ENCODE data around the gene PLET1. TPM values are rescaled to one million over a fixed set of nuclear protein-coding genes. Genes with fewer than 3 reads are reported as not detected.

Gene PLET1, protein sequence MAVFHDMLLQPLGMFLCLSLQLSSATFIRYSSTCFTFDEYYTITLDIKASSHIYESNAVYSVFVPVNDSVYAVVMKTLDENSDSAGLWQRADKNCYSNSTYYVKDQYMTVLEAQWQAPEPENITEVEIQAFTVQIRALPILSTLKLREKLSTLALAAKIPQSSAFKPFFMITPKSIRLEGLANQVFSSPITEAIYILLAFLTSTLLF
- total RNA-seq, result not detected

DNA sequence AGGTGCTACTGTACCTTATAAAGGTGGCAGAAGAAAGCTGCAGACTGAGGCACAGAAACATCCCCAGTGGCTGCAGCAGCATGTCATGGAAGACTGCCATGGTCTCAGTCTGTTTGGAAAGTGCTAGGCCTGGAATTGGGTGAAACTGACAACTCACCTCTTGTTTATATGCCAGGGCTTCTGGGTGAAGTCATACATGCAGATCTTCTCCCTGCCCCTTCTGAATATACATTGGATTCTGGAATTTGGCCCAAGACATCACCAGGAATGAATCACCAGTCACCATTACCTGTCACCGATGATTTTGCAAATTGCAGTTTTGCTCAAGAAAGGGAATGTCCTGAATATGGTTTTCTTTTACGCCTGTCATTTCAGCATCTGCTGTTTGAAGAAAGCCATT is at the start of gene PLET1:
Gene PLET1, minus strand, starts transcription at position 371 of the 400 bp plus-strand sequence. Its CDS starts 271 bp downstream, at position 100.
- ATAC-seq, result peak; percentile 68

DNA sequence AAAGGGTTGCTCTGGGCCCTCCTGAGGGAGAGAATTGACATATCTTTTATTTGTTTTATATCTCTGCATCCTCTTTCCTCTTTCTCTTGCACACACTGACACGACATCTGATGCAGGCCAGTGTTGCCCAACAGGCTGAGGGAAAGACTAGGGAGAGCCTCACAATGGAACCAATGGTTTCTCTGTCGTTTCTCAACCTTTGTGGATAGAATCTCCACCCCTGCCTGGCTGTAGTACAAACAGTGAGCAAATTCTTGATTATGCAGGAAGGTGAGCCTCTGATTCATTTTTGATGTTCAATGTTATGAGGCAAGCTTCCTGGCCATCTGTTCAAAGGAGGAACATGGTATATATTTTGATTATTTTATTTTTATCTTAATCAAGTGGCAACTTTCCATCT is 49.8 kb upstream of the PLET1 start:
- peak; percentile 96 for ATAC-seq

DNA sequence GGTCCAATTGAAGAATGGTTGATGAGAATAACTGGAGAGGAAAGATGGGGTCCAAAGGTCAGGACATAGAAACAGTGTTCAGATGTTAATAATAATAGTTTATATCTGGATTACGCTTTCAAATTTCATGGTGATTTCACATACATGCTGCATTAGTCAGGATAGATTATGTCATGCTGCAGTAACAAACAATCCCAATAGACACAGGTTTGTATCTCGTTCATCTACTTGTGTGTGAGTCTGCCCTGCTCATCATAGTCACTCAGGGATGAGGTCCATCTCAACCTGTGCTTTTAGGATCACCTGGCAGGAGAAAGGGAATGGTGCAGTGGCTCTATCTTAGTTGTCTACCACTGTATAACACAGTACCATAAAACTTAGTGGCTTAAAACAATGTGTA is 48.0 kb upstream of the PLET1 start:
- ATAC-seq, result no peak

DNA sequence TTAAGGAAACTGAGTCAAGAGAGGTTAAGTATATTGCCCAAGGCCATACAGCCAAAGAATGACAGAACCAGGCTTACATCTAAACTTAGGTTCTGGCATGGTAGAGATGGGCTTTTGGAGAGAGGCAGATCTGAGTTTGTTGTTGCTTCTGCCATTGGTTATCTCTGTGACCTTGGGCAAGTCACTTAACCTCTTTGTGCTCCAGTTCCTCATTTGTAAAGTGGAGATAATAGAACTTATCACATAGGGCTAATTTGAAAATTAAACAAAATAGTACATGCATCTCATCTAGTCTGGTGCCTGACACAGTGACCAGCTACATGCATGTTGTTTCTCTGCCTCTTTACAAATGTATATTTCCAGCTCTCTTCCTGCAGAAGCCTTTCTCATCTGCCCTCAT is 47.0 kb upstream of the PLET1 start:
- no peak for ATAC-seq

DNA sequence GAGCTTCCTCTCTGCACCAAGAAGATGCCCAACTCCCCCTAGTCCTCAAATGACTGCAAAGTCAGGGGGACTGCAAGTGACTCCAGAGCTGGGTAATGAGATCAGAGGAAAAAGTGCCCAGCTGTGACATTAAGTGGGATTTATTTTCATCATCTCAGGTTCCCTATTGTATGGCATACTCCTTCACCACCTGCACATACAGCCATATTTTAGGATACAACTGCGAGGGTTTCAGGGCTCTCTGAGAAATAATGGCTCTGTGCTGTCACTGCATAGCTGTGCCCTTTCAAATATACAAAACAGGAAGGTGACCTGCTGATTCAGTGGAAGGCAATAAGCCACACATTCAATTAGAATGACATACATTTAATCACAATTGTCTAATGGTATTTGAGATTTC is 45.6 kb upstream of the PLET1 start:
- no peak for ATAC-seq

DNA sequence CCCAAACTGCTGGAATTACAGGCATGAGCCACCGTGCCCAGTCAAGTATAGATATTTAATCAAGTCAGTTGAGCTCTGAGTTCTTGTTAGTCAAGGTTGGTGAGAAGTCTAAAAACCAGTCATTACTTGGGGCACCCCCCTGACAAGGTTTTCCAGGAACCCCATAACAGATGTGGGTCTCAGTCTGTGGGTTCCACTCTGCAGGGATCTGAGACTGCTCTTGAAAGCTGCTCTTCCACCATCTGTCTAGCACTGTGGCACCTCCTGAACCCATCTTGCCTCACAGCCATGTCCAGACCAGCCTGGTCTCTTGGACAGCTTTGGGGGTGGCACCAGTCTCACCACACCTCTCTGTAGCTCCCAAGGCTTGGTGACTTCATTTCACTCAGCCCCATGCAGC is 44.3 kb upstream of the PLET1 start:
- ATAC-seq, result no peak

DNA sequence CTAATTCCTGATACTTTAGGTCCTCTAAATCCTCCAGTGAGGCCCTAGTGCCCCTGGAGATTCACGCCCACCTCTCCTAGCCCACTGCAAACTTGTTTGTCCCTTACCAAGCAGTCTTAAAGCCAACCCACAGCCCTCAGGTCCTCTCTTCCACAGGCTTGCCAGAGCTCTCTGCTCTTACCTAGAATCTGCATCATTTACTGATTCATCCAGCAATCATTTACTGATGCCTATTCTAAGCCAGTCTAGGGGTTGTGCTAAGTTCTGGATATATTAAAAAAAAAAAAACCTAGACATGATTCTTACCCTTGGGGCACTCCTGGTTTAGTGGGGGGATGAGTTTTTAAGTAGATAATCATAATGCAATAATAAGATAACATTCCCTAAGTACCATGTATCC is 43.0 kb upstream of the PLET1 start:
- ATAC-seq, result no peak

DNA sequence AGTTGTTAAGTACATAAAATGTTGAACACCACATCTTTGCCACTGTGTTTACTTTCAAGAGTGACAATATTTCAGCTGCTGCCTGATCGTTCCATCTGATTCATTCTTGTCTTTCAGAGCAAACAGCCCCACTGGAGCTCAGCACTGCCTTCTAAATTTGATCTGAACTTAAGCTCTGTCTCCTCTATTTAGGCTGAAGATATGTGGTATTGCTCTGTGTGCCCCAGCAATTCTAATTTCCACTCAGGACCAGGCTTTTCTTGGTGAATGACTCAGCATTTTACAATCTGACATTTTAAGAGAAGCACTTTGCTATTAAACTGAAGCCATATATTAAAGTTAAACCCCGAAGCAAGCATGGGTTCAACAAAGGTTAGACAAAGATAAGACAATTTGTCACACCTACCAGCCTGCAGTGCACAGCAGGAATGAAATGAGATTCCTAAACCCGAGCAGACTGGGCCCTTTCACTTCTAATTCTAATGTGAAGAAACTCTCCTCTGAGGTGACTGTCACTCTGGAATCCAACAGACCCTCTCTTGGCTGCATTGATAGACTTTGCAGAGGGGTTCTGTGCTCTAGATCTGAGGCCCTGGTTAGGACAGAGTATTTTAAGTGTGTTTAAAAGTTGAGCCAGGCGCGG is 41.7 kb upstream of the PLET1 start:
- no peak for ATAC-seq

DNA sequence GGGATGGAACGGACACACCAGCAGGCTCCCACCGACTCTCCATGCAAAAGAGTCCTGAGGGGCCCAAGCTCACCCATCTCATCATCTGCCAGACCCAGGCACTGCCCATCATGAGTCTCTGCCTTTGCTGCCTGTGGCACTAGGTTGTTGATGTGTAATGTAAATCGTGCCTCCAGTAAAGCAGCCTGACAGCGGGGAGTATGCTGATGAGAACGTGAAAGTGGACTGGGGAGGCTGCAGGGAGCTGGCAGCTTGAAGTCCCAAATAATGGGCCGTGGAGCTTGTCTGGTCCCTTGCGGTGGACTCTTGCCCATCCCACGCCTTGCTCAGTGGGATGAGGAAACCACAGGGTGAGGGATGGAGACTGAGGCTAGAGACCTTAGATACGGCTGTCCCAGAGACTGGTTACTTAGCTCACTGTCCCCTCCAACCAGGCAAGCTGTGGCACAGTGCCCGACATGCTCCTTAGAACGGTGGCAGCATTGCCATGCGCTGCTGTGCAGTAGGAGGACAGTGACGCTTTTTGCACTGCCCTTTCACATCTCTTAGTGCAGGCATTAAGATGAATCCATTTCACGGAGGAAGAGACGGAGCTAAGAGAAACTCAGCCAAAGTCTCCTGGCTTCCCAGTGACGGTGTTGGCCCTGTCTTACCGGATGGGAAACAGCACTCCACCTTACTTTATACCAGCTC is 39.6 kb upstream of the PLET1 start:
- ATAC-seq, result no peak

DNA sequence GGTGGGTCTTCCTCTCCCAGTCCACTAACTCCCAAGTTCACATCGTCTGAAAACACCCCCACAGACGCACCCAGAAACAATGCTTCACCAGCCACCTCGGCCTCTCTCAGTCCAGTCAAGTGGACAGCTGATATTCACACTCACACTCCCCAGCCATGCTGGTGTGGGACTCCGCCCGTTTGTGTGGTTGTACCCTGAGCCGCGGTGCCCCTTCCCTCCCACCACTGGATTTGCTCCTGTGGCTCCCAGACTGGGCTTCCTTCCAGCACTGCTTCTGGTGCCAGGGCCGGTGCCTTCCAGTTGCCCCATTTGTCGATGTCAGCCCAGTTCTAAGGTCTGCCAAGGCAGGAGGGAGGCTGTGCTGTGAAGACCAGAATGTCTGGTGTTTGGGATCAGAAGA is 37.9 kb upstream of the PLET1 start:
- ATAC-seq, result no peak

DNA sequence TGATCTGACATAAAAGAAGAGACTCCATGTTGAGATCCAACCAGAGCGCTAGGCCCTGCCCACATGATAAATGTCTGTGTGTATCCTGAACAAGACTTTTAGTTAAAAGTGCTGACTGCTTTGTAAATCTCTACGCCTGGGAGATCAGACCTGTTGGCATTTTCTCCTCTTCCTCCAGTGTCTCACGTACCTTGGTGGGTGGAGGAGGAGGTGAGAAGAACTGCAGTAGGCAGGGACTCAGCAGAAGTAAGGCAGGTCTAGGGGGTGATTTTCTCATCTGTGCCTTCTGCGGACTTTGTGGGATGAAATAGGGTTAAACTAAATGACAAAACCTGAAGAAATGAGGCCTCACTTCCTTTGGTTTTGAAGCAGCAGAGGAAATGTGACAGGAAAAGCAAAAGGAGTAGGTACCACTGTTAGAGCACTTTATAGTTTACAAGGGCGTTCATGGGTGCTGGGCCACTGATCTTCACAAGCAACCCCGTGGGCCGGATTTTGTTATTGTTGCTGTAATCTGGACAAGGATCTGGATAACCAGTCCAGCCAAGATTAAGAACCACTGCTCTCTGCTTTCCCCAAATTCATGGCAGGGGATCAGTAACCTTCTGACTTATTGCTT is 36.7 kb upstream of the PLET1 start:
- ATAC-seq, result no peak

DNA sequence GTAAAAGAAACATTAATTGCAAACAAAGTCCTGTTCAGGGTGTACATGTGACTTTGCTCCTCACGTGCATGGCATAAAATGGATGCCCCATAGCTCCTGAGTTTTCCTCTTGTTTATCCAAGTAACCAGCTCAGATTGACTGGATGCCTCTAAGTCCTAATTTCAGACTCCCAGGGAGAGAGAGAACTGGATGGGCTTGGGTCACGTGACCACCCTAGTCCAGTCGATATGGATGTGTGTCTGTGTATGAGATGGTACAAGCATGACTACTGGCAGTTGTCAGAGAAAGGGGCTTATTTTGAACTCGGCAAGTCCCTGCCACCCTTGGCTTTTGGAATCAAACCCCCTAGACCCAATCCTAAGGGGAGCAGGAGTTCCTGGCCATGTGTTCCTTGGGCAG is 35.4 kb upstream of the PLET1 start:
- ATAC-seq, result no peak

DNA sequence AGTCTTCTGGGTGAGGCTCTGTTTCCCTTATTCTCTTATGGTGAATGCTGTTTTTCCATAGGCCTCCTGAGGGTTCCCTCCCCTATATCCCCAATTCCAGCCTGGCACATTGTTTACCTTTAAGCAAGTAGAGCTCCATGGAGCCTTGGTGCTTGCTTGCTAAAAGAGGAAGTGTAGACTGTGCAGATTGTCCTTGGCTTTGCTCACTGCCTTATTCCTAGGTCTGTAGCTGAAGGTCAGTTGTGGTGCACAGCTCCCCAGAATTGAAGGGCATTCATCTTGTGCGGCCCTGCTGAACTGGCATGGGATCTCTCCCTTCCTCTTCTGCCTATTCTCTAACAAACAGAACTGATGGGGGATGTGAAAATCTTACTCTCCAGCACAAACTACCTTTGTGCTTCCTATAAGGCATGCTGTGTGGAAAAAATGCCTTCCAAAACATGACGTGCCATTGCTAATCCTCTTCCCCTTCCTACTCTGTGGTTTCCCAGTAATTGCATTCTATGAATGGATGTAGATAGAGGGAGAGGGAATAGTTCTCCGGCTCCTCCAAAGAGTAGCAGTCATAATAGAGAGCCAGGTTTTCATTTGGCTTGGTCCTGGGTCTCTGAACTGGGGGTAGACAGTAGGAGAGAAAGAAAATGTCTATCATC is 34.2 kb upstream of the PLET1 start:
- no peak for ATAC-seq

DNA sequence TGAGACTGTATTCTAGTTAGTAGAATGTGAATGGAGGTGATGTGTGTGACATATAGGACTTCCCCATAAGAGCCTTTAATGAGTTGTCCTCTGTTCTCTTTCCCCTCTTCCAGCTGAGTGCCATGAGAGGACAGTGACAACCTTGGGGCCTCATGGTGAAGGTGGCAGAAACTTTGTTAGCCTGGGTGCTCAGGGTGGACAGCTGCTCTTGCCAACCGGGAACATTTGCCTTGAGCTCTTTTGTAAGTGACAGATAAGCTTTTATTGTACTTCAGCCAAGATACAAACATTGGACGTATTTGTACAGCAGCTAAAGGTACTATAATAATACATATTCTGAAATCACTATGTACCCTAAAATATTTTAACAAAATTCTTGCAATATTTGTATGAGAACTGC is 33.0 kb upstream of the PLET1 start:
- no peak for ATAC-seq

DNA sequence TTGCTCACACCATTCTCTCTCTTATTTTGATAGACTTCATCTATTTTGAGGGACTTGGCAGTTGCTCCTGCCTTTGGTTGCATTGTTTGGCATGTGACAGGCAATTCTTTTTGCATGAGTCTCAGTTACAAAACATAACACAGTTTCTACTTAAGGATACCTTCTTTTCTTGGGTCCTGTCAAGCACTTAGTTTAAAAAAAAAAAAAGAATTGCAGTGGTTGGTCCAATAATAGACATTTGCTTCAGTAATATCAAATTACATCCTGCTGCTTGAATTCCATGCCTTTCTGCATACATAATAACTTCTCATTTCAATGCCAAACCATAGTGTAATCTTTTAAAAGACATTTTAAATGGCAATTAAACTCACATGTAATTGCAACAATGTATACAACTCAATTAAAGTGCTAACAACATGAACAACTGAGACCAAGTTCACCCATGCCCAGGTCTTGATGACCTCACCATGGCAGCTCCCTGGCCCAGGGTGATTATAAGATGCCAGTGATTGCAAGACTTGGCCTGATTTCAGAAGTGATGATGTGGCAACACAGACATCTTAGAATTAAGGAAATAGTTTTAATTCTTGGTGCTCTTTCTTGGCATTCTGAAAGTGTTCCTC is 32.2 kb upstream of the PLET1 start:
- peak; percentile 54 for ATAC-seq

DNA sequence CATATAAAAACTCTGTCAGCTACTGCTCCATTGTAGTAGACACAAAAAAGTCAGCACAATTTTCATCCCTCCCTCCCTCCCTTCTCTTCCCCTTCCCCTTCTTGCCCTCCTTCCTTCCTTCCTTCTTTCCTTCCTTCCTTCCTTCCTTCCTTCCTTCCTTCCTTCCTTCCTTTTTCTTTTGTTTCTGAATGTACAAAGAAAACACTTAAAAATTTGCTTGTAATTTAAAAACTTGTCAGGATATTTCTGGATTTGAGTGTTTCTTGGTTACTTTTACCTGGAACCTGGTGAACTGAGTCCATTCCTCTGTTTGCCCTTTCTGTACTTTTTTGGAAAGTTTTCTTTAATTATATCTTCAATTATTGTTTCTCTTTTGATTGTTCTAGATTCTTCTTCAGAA is 31.5 kb upstream of the PLET1 start:
- no peak for ATAC-seq

DNA sequence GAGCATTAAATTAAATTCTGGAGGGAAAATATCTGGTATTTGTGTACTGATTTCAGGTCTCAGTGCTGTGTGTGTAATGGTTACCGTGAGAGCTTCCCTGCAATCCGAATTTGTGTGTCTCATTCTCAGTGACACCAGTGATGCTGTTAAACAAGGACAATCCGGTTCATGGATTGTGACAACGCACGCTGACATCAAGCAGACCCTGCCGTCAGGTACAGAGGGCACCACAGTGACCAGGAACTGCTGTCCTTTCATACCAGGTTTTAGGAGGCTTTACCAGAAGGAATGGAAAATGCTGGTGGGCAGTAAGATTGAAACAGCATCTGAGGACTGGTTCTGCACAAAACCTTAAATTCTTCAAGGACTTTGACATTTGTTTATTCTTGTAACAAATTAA is 30.5 kb upstream of the PLET1 start:
- ATAC-seq, result no peak

DNA sequence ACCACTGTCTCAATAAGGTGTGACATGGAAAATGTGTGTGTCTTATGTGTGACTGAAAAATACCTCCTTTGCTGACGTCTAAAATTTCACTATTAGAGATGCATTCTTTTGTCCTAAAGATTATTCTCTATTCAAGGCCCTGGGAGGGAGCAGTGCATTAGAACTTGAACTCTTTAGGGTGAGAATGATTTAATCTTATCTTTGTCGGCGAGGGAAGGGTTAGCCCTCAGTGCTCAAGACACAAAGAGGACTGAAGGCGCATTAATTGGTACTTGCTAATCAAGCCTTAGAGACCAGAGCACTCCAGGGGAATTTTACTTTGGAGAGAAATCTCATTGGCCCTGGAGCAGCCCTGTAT is 29.8 kb upstream of the PLET1 start:
- ATAC-seq, result no peak

DNA sequence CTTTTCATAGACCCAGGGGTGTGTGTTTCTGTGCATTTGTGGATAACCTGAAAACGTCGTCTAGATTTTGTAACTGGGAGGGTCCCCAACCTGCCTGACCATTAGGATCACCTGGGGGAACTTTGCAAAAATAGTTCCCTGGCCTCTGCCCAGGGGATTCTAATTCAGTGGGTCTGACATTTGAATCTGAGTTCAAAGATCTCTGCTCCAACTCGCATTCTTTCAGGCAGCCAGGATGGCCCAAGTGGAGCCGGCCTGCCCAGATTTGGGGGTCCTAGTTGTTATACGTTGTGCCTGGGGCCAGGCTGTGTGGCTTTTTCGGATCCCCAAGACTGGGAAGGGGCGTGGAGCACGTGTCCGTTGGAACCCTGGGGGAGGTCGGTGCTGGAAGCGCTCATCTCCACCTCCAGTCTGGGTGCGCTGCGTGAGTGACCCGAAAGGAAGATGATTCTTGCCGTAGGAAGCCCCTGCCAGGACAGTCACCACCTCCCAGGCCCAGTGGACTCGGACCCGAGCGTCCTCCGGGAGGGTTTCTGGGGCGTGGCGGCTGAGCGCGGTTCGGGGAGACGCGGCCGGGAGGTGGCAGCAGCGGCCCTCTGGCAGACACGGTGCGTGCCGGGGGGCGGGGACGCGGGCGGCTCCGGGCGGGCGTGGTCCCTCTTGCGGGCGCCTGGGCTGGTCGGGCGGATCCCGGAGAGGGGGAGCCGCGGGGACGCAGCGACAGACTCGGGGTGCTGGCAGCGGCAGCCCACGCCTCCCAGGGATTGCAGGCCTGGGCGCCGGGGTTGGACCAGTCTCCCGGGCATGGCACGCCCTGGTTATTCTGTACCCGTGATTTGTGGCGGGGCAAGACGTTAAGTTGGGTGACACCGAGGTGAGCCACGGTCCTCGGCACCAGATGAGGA is 29.2 kb upstream of the PLET1 start:
- ATAC-seq, result peak; percentile 95

DNA sequence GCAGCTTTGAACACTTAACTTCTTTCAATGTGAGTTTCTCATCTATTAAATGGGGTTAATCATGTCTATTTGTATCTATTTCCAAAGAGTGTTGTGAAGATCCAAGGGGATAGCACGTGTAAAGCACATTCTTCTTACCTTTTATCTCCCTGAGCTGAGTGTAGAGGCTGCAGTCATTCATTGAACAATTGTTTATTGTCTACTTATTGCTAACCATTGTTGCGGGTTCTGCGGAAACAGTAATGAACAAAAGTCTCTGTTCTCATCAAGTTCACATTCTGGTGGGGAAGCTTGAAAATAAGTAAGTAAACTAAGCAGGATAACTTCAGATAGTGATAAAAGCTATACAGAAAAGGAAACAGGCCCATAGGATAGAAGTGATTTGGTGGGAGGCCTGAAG is 27.4 kb upstream of the PLET1 start:
- ATAC-seq, result no peak

DNA sequence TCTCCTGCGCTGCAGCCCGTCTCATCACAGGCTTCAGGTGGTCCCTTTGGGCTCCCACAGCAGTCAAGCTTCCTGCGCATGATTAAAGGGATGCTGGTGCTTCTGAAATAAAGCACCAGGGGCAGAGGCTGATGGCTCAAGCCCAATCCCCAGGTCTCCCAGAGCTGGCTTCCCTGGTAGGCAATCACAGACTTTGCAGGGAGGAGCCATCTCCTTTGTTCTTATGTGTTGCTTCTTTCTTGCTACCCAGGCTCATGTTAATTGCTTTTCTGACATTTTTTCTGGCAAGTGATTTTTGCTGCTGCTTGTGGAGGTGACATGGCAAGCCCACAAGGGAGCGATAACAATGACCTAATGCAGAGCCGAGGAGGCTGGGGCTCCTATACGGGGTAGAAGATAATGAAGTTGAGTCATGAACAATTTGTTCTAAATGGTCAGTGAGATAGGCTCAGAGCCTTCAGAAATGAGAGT is 25.2 kb upstream of the PLET1 start:
- no peak for ATAC-seq

DNA sequence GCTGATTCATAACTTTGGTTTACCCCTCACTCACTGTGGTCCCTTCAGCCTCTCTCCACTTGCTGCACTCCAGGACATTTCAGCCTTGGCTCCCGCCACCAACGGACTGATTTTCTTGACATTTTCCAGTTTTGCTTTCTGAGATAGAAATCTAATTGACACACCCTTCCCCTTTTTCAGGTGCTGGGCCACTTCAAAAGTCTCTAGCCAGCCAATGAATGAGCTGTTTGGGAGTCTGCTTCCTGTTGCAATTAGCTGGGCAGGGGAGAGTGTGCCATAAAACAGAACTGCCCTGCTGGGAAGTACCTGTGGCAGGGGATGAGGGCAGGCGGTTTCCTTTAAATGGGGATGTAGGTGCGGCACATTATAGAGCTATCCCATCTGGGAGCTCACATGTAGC is 21.1 kb upstream of the PLET1 start:
- ATAC-seq, result no peak
